ENCODE measurements around the gene MAPK7.
"Not testable (repeated sequence)": the region's sequence is repeated elsewhere in the genome, so short reads cannot be mapped to it uniquely, and the experiment has no call there.

The MAPK7 gene

DNA sequence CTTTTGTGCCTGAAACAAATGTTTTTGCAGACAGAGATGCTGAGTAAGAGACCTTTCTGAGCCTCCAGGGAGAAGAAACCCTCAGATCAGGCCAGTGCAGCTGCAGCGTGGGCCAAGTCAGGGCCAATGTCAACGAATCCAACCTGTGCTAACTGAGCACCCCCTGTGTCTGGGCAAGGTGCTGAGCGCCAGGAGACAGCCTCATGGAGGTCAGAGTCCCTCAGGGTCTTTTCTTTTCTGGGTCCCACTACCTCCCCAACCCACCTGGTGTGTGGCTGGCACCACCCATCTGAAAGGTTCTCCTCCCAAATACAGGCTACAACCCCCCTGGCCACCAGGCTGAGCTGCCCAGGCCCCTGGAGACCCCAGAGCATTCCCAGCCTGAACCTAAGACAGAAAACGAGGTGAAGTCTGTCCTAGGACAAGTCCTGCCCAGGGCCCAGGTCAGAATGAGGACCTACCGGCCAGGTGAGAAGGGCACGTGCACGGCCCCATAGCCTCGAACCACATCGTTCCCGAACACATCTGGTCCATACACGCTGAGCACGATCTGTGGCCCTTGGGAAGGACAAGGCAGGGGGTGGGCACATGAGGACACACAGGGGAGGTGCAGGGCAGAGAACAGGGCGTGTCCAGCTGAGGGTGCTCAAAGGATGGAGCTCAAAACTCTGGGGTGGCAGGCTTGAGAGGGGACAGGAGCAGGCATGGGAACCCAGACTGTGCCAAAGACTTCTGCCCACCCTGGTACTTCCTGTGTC, 30.8 kb upstream of the MAPK7 start:
- in situ Hi-C loops (cut with MboI; ENCODE audit: low pct_unique_long_range_greater_than_20kb, low sequenced_read_pairs, unreplicated experiment), result no loop called here
- DNase-seq (ENCODE audit: low spot score), result no peak
- TF ChIP-seq, protein P1, sequence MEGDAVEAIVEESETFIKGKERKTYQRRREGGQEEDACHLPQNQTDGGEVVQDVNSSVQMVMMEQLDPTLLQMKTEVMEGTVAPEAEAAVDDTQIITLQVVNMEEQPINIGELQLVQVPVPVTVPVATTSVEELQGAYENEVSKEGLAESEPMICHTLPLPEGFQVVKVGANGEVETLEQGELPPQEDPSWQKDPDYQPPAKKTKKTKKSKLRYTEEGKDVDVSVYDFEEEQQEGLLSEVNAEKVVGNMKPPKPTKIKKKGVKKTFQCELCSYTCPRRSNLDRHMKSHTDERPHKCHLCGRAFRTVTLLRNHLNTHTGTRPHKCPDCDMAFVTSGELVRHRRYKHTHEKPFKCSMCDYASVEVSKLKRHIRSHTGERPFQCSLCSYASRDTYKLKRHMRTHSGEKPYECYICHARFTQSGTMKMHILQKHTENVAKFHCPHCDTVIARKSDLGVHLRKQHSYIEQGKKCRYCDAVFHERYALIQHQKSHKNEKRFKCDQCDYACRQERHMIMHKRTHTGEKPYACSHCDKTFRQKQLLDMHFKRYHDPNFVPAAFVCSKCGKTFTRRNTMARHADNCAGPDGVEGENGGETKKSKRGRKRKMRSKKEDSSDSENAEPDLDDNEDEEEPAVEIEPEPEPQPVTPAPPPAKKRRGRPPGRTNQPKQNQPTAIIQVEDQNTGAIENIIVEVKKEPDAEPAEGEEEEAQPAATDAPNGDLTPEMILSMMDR (IDR thresholded peaks at IDR 0.05; ENCODE audit: extremely low read depth, insufficient read depth, missing control alignments), result no peak

DNA sequence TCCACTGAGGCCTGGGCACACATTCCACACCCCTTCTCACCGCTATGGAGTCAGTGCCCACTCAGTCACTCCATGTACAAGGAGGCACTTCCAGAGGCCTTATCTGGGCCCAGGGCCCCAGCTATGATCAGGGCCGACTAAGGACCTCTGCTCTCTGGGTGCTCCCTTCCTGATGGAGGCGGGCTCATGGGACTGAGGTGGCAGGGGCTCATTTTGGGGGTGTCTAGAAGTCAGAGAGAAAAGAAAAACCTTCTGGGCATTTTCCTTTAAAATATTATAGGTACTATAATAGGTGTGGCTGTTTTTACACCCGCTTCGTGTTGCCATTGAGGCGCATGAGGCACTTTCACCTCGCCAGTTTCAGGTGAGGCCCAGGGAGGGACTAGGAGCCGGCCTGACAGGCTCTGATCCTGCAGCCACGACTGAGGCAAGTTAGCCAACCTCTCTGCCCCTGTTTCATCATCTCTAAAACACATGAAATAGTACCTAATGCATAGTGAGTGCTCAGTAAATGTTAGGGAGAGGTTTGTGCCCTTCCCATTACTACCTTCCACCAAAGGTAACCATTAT, 30.1 kb upstream of the MAPK7 start:
- TF ChIP-seq, protein P1 (IDR thresholded peaks at IDR 0.05; ENCODE audit: extremely low read depth, insufficient read depth, missing control alignments), result no peak
- in situ Hi-C loops (cut with MboI; ENCODE audit: low pct_unique_long_range_greater_than_20kb, low sequenced_read_pairs, unreplicated experiment), result no loop called here
- no peak for DNase-seq (ENCODE audit: low spot score)

DNA sequence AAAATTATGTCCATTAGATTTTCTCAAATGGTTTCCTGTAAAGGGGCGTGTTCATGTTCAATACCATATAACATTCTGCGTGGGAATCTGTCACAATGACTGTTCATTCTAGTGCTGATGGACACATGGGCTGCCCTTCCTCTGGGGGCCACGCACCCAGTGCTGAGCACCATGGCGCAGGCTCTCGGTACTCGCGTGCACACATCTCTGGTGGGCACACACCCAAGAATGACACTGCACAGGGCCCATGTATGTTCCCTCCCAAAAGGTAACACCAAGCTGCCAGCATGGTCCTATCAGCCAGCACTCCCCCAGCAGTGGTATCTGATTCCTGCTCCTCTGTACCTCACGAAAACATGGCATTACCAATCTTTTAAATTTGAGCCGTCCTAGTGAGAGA, 29.5 kb upstream of the MAPK7 start:
- no peak for DNase-seq (ENCODE audit: low spot score)
- in situ Hi-C loops (cut with MboI; ENCODE audit: low pct_unique_long_range_greater_than_20kb, low sequenced_read_pairs, unreplicated experiment), result no loop called here
- TF ChIP-seq, protein P1 (IDR thresholded peaks at IDR 0.05; ENCODE audit: extremely low read depth, insufficient read depth, missing control alignments), result no peak

DNA sequence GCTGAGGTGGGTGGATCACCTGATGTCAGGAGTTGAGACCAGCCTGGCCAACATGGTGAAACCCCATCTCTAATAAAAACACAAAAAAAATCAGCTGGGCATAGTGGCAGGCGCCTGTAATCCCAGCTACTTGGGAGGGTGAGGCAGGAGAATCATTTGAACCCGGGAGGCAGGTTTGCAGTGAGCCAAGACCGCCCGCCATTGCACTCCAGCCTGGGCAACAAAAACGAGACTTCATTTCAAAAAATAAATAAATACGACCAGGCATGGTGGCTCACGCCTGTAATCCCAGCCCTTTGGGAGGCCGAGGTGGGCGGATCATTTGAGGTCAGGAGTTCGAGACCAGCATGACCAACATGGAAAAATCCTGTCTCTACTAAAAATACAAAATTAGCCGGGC, 24.9 kb upstream of the MAPK7 start:
- DNase-seq (ENCODE audit: low spot score), result not testable (repeated sequence)
- in situ Hi-C loops (cut with MboI; ENCODE audit: low pct_unique_long_range_greater_than_20kb, low sequenced_read_pairs, unreplicated experiment), result loop anchor here (25.0 kb wide), 1 partner anchor 409 kb away; no protein-coding TSS in a partner anchor

DNA sequence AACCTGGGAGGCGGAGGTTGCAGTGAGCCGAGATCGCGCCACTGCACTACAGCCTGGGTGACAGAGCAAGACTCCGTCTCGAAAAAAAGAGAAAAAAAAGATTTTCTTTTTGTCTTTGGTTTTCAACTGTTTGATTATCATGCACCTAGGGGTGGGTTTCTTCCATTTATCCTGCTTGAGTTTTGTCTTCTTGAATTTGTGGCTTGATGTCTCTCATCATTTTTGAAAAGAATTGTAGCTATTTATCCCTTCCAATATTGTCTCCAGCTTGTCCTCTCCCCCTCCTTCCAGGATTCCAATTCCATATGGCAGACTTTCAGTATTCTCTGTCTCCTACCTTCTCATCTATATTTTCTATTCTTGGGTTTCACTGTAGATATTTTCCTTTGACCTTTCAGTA, 23.6 kb upstream of the MAPK7 start:
- DNase-seq (ENCODE audit: low spot score), result no peak
- in situ Hi-C loops (cut with MboI; ENCODE audit: low pct_unique_long_range_greater_than_20kb, low sequenced_read_pairs, unreplicated experiment), result loop anchor here (25.0 kb wide), 1 partner anchor 408 kb away; no protein-coding TSS in a partner anchor
- TF ChIP-seq, protein P1 (IDR thresholded peaks at IDR 0.05; ENCODE audit: extremely low read depth, insufficient read depth, missing control alignments), result no peak

DNA sequence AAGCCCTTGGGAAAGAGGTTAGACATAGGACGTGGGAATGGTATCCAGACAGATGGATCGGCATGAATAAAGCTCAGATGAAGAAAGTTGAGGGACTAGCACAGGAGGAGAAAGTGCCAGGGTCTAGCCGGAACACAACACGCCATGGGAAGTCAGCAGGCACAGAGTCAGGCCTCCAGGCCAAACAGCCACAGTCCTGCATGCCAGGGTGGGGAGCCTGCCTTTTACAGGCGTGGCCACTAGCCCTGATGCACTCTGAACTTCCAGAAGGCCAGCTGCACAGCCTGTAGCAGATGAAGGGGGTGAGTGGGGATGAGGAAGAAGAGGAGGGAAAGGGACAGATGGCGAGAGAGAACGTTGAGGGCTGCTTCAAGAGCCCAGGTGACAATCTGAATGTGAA, 20.9 kb upstream of the MAPK7 start:
- no peak for DNase-seq (ENCODE audit: low spot score)
- TF ChIP-seq, protein P1 (IDR thresholded peaks at IDR 0.05; ENCODE audit: extremely low read depth, insufficient read depth, missing control alignments), result no peak
- in situ Hi-C loops (cut with MboI; ENCODE audit: low pct_unique_long_range_greater_than_20kb, low sequenced_read_pairs, unreplicated experiment), result loop anchor here (25.0 kb wide), 1 partner anchor 405 kb away; no protein-coding TSS in a partner anchor

DNA sequence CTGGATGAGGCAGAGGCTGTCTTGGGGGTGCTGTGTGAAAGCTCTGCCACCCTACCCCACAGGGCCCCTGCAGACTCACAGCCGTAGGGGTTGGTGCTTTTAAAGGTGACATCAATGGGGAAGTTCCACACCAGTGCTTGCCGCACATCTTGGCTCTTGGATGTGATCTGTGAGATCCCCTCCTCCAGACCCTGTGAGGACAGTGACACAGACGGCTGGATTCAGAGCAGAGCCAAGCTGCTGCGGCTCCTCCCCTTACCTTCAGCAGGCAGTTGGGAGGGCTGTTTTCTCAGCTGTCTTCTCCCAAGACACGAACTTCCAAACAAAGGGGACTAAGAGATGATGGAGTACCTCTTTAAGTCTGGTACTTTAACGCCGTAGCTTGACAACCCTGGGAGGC, 20.5 kb upstream of the MAPK7 start:
- DNase-seq (ENCODE audit: low spot score), result no peak
- in situ Hi-C loops (cut with MboI; ENCODE audit: low pct_unique_long_range_greater_than_20kb, low sequenced_read_pairs, unreplicated experiment), result loop anchor here (25.0 kb wide), 1 partner anchor 405 kb away; no protein-coding TSS in a partner anchor
- TF ChIP-seq, protein P1 (IDR thresholded peaks at IDR 0.05; ENCODE audit: extremely low read depth, insufficient read depth, missing control alignments), result no peak
